Spleen (tissue), 13 donors: ENCODE results near the gene DDX4. TPM values are rescaled to one million over a fixed set of nuclear protein-coding genes. Genes with fewer than 3 reads are reported as not detected.

Source experiments
- DNase-seq: peaks from one replicate; pipeline ENCODE4 v3.0.0-alpha.2; 2020
- H3K27ac ChIP-seq, 8 donors: fragments of 200-600 bp; sonication (generic) in 7 of 8; 1 replicate in 4 of 8; 2 replicates in 4 of 8; pipeline versions ENCODE4 v1.5.0 to v1.8.0; 2016 to 2021; ENCODE audit warnings: inconsistent platforms in 4 of 8, mild to moderate bottlenecking in 4 of 8, moderate library complexity in 1 of 8
- H3K27me3 ChIP-seq, 7 donors: fragments of 200-600 bp; sonication (generic) in 6 of 7; replicated peaks in 1 of 7; 1 replicate in 4 of 7; 2 replicates in 3 of 7; pipeline versions ENCODE4 v1.5.0 to v1.8.0; 2016 to 2021; ENCODE audit warnings: inconsistent platforms in 3 of 7, mild to moderate bottlenecking in 1 of 7
- H3K36me3 ChIP-seq, 6 donors: fragments of 200-600 bp; sonication (generic) in 5 of 6; 1 replicate in 4 of 6; 2 replicates in 2 of 6; pipeline versions ENCODE4 v1.5.0 to v1.8.0; 2016 to 2021; ENCODE audit warnings: inconsistent platforms in 2 of 6
- H3K4me1 ChIP-seq, 6 donors: fragments of 200-600 bp; sonication (generic) in 5 of 6; 1 replicate in 3 of 6; 2 replicates in 3 of 6; pipeline versions ENCODE4 v1.5.0 to v1.8.0; 2016 to 2021; ENCODE audit warnings: inconsistent platforms in 3 of 6
- H3K4me3 ChIP-seq, 8 donors: fragments of 200-600 bp; sonication (generic) in 7 of 8; 1 replicate in 4 of 8; 2 replicates in 4 of 8; pipeline versions ENCODE4 v1.5.0 to v1.8.0; 2016 to 2021; ENCODE audit warnings: inconsistent platforms in 4 of 8, mild to moderate bottlenecking in 4 of 8, moderate library complexity in 2 of 8
- H3K9me3 ChIP-seq, 8 donors: fragments of 200-600 bp; sonication (generic) in 7 of 8; 1 replicate in 4 of 8; 2 replicates in 4 of 8; pipeline versions ENCODE4 v1.5.0 to v1.8.0; 2016 to 2021; ENCODE audit warnings: inconsistent platforms in 4 of 8
- CTCF ChIP-seq, 11 experiments: fragments of 200-600 bp in 7 of 11; fragments of 450-650 bp in 4 of 11; sonication (generic) in 4 of 11; IDR thresholded peaks in 8 of 11; conservative IDR thresholded peaks in 3 of 11; 1 replicate in 7 of 11; 2 replicates in 4 of 11; pipeline versions ENCODE4 v1.4.0 to v1.8.0; 2016 to 2021; ENCODE audit warnings: antibody characterized with exemption in 11 of 11, inconsistent platforms in 4 of 11, mild to moderate bottlenecking in 1 of 11
- POLR2A ChIP-seq, 3 donors: fragments of 450-650 bp; IDR thresholded peaks; one replicate each; pipeline ENCODE4 v1.5.1; 2017; ENCODE audit warnings: antibody characterized with exemption in 3 of 3, mild to moderate bottlenecking in 1 of 3
- POLR2AphosphoS5 ChIP-seq, 3 donors: sonication (generic); formaldehyde crosslinking; IDR thresholded peaks; one replicate each; pipeline ENCODE4 v1.5.1; 2017; ENCODE audit warnings: antibody characterized with exemption in 3 of 3
- WGBS, 5 donors: extraction: QIAGEN DNeasy Blood & Tissue Kit in 3 of 5; methylation state at CpG; one replicate each; pipeline versions ENCODE4 v1.1.5 to v1.1.7; 2013 to 2018; 5-methylcytosine and 5-hydroxymethylcytosine counted together
- intact Hi-C: fragments of 100-400 bp; cut with DNase I; formaldehyde crosslinking; loops from one replicate; pipeline ENCODE4 v1.15.0; 2023; ENCODE audit warnings: low total_unique reads
- long read RNA-seq, 2 donors: transcript quantifications; one replicate each; lab custom pipeline, GENCODE V29; 2026
- polyA plus RNA-seq, 3 donors: library from polyadenylated mRNA; stranded (reverse); fragments of 200-250 nt; gene quantifications; one replicate each; pipeline ENCODE4 v1.2.1, GENCODE V29; 2013
- total RNA-seq, 7 donors: library from RNA; depleted of rRNA in 3 of 7; stranded (reverse); fragments of >200 nt in 3 of 7; fragmentation: NEBNext Ultra II Directional in 4 of 7; extraction: Animal tissue kit (Norgen Biotek cat#: 25700) in 4 of 7; gene quantifications; one replicate each; pipeline versions ENCODE4 v1.1.0 to v1.2.1, GENCODE V29; 2016 to 2021
- donor health status: healthy with polysubstance abuse.
- donor health status: DM: no; HTN: no; CAD: no; lungs with moderate emphysema.
- donor health status: DM: no; HTN: no; CAD: no.
- donor health status: Bipolar disorder and iron deficiency.
- donor health status: healthy.
- donor health status: DM: no; HTN: no; CAD: no.
- donor health status: DM: yes; HTN: yes; CAD: no.

The DDX4 gene
- total RNA-seq (under 1 TPM in 1 of 7 donors, not detected in 6; 0.30 TPM), polyA plus RNA-seq (under 1 TPM in 1 of 3 donors, not detected in 2; 0.07 TPM)
- long read RNA-seq, donor 1, result 0 reads
- long read RNA-seq, donor 2, result 0 reads

- H3K9me3 ChIP-seq, result no peaks in the 10 kb centered on the region
- H3K4me1 ChIP-seq, result no peaks in the 10 kb centered on the region
- TF ChIP-seq CTCF (IDR thresholded peaks at IDR 0.05 in 8 of 11, conservative IDR thresholded peaks at IDR 0.05 in 3 of 11) (no peak), POLR2AphosphoS5 (IDR thresholded peaks at IDR 0.05) (no peak), POLR2A (IDR thresholded peaks at IDR 0.05) (no peak)
- no peak for DNase-seq
- no peaks in the 10 kb centered on the region for H3K27me3 ChIP-seq
- intact Hi-C loops, result no loop called here
- H3K27ac ChIP-seq, result no peak within 1 kb of the TSS
- H3K4me3 ChIP-seq, result no peak within 1 kb of the TSS
- WGBS, 5 donors, result 94 to 97% (median 96%) methylated on average over 31 of the region's 31 CpGs
- H3K36me3 ChIP-seq, result no peaks in the 10 kb centered on the region
Measured at GRCh38 chr5:55737793-55738192, at the start of gene DDX4. DDX4 (plus strand) TSS chr5:55738061; CDS start chr5:55738964, 903 bp downstream.

GRCh38 chr5:55691265-55692105 lies 46.4 kb upstream of the DDX4 start:
- intact Hi-C loops, result loop anchor here (10.0 kb wide), 1 partner anchor 347 kb away; no protein-coding TSS in a partner anchor
- TF ChIP-seq POLR2AphosphoS5 (IDR thresholded peaks at IDR 0.05), result no peak
- peak; percentile 36 to 72 (median 62) for TF ChIP-seq CTCF (IDR thresholded peaks at IDR 0.05 in 8 of 11, conservative IDR thresholded peaks at IDR 0.05 in 3 of 11)
- H3K4me3 ChIP-seq, result no peak overlapping the region
- no peaks in the 10 kb centered on the region for H3K27me3 ChIP-seq
- H3K36me3 ChIP-seq, result peaks cover 0 to 13% (median 0%) of the 10 kb centered on the region in 6 donors
- no peak overlapping the region for H3K27ac ChIP-seq
- H3K9me3 ChIP-seq, result no peaks in the 10 kb centered on the region
- H3K4me1 ChIP-seq, result peaks cover 0 to 25% (median 6%) of the 10 kb centered on the region in 6 donors
- 58 to 75% (median 60%) methylated on average over 2 of the region's 2 CpGs for WGBS, 5 donors
- DNase-seq, result no peak

- no peaks in the 10 kb centered on the region for H3K27me3 ChIP-seq
- WGBS, 5 donors, result 79 to 93% (median 84%) methylated on average over 2 of the region's 2 CpGs
- H3K9me3 ChIP-seq, result no peaks in the 10 kb centered on the region
- peaks cover 0 to 25% (median 6%) of the 10 kb centered on the region in 6 donors for H3K4me1 ChIP-seq
- TF ChIP-seq POLR2AphosphoS5 (IDR thresholded peaks at IDR 0.05) (no peak), CTCF (IDR thresholded peaks at IDR 0.05 in 8 of 11, conservative IDR thresholded peaks at IDR 0.05 in 3 of 11) (peak in 2 of 11 experiments; percentile 2 to 30), POLR2A (IDR thresholded peaks at IDR 0.05) (no peak)
- H3K36me3 ChIP-seq, result peaks cover 0 to 19% (median under 1%) of the 10 kb centered on the region in 6 donors
- no peak overlapping the region for H3K27ac ChIP-seq
- DNase-seq, result no peak
- no peak overlapping the region for H3K4me3 ChIP-seq
- intact Hi-C loops, result loop anchor here (10.0 kb wide), 1 partner anchor 347 kb away; no protein-coding TSS in a partner anchor
Measured at GRCh38 chr5:55692106-55692417, 45.8 kb upstream of the DDX4 start.

GRCh38 chr5:55692509-55692908 lies 45.4 kb upstream of the DDX4 start:
- Histone ChIP-seq H3K36me3 (peaks cover 0 to 24% (median 3%) of the 10 kb centered on the region in 6 donors), H3K4me3 (no peak overlapping the region), H3K27ac (no peak overlapping the region), H3K27me3 (no peaks in the 10 kb centered on the region), H3K9me3 (no peaks in the 10 kb centered on the region), H3K4me1 (peaks cover 0 to 25% (median 6%) of the 10 kb centered on the region in 6 donors)
- TF ChIP-seq POLR2A (IDR thresholded peaks at IDR 0.05), result no peak
- TF ChIP-seq CTCF (IDR thresholded peaks at IDR 0.05 in 8 of 11, conservative IDR thresholded peaks at IDR 0.05 in 3 of 11), result no peak
- TF ChIP-seq POLR2AphosphoS5 (IDR thresholded peaks at IDR 0.05), result no peak
- WGBS, 5 donors, result 83 to 95% (median 87%) methylated on average over 1 of the region's 1 CpG
- intact Hi-C loops, result loop anchor here (10.0 kb wide), 1 partner anchor 348 kb away; no protein-coding TSS in a partner anchor
- no peak for DNase-seq
